SH-SY5Y (cell line): ENCODE data around the gene PSEN1.

Experiments
- GATA2 ChIP-seq: IDR thresholded peaks from 2 replicates; pipeline ENCODE4 v1.6.1; 2011; ENCODE audit warnings: mild to moderate bottlenecking, low read depth, low read length
- GATA3 ChIP-seq: IDR thresholded peaks from 2 replicates; pipeline ENCODE4 v1.6.1; 2011; ENCODE audit warnings: low read depth, mild to moderate bottlenecking, low read length, moderate library complexity

- TF ChIP-seq GATA3 (no peak), GATA2 (no peak)
Measured at GRCh38 chr14:73207615-73208014, 71.3 kb downstream of the PSEN1 start.
